Erythroblast (primary cell): ENCODE data around the gene TUBA3D.

Experiments
- GATA1 ChIP-seq: IDR thresholded peaks from 2 replicates; pipeline ENCODE4 v1.6.1; 2011; ENCODE audit warnings: low read depth, mild to moderate bottlenecking, control low read depth, low read length, moderate library complexity
- POLR2A ChIP-seq: IDR thresholded peaks from 2 replicates; pipeline ENCODE4 v1.6.1; 2011; ENCODE audit warnings: mild to moderate bottlenecking, low read length

DNA sequence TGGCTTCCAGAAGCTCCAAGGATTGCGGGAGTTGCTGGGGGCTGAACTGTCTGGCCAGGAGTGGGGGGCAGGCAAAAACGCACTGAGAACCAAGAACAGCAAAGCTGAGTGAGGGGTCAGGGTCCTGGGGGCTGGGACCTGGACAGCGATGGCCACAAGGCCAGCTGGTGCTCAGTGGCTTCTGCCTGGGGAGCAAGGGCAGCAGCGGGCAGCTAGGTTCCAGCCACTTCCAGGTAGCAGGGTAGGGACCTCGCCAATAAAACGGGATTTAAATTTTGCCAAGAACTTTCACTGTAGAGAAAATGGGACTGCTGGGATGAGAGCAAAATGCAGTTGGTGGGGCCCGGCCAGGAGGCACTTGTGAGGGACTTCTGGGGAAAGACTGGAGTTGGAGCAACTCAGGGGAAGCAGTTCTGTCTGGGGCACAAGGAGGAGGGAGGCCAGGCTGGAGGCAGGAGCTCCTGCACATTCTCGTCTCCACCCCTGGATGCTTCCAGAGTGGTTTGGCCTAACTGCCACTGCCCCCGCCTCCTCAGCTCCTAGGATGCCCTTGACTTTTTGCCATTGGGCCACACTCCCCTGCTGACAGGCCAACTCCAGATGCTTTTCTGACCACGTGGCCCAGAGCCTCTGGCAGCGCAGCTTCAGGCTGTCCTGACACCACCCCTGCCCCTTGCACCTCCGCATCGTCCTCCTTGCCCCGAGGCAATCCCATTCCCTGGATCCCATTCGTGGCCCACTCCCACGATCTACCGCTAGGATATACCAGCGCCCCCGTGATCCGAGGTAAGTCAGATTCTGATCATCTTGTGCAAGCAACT is 46.3 kb downstream of the TUBA3D start:
- no peak for TF ChIP-seq POLR2A
- TF ChIP-seq GATA1, result no peak
